GM08714 (cell line): Measurements from ENCODE around the gene CC2D1B.
A peak's percentile ranks its signal among the peaks of the same experiment; 100 is the strongest.

Source experiments
- H3K4me3 ChIP-seq: fragments of 200-500 bp; sonication (Bioruptor generic); 2 replicates; pipeline ENCODE4 v1.5.1; 2014; ENCODE audit warnings: mild to moderate bottlenecking, low read length, inconsistent platforms
- ZNF274 ChIP-seq: IDR thresholded peaks from 2 replicates; pipeline ENCODE4 v1.6.1; 2012; ENCODE audit warnings: mild to moderate bottlenecking, low read depth, low read length

Gene CC2D1B

GRCh38 chr1:52368383-52369172 lies 2.6 kb upstream of the CC2D1B start:
- no peak for TF ChIP-seq ZNF274
- H3K4me3 ChIP-seq: peak overlapping the region; percentile 36; the same call in 1 of the 2 replicates

- H3K4me3 ChIP-seq: no peak overlapping the region
- no peak for TF ChIP-seq ZNF274
These were observed 1.3 kb upstream of the CC2D1B start for GRCh38 chr1:52367272-52367671.

- no peak for TF ChIP-seq ZNF274
- H3K4me3 ChIP-seq: peak overlapping the region; percentile 52; the same call in 1 of the 2 replicates
These were observed 467 bp upstream of the CC2D1B start for GRCh38 chr1:52366517-52366827.

GRCh38 chr1:52365071-52365745 lies 797 bp downstream of the CC2D1B start:
- TF ChIP-seq ZNF274: no peak
- peak overlapping the region; percentile 84 for H3K4me3 ChIP-seq

- peak overlapping the region; percentile 84; the same call in 1 of the 2 replicates for H3K4me3 ChIP-seq
- TF ChIP-seq ZNF274: no peak
These were observed 1.7 kb downstream of the CC2D1B start for GRCh38 chr1:52364235-52364839.

GRCh38 chr1:52360595-52360968 lies 5.4 kb downstream of the CC2D1B start:
- H3K4me3 ChIP-seq: no peak overlapping the region
- TF ChIP-seq ZNF274: no peak

GRCh38 chr1:52359676-52360594 lies 6.1 kb downstream of the CC2D1B start:
- no peak for TF ChIP-seq ZNF274
- no peak overlapping the region for H3K4me3 ChIP-seq

GRCh38 chr1:52358851-52359497 lies 7.0 kb downstream of the CC2D1B start:
- no peak overlapping the region for H3K4me3 ChIP-seq
- TF ChIP-seq ZNF274: no peak

- no peak overlapping the region for H3K4me3 ChIP-seq
- no peak for TF ChIP-seq ZNF274
These were observed 8.6 kb downstream of the CC2D1B start for GRCh38 chr1:52357397-52357796.

- no peak overlapping the region for H3K4me3 ChIP-seq
- TF ChIP-seq ZNF274: no peak
These were observed 9.1 kb downstream of the CC2D1B start for GRCh38 chr1:52356818-52357355.

GRCh38 chr1:52355847-52356505 lies 10.0 kb downstream of the CC2D1B start:
- no peak for TF ChIP-seq ZNF274
- H3K4me3 ChIP-seq: no peak overlapping the region

- no peak for TF ChIP-seq ZNF274
- no peak overlapping the region for H3K4me3 ChIP-seq
These were observed 10.6 kb downstream of the CC2D1B start for GRCh38 chr1:52355436-52355835.

GRCh38 chr1:52352690-52353089 lies 13.3 kb downstream of the CC2D1B start:
- H3K4me3 ChIP-seq: no peak overlapping the region
- TF ChIP-seq ZNF274: no peak
